ENCODE measurements around the gene KRTAP10-6.
"Not testable (repeated sequence)": the region's sequence is repeated elsewhere in the genome, so short reads cannot be mapped to it uniquely, and the experiment has no call there.

KRTAP10-6 gene

GRCh38 chr21:44558695-44559094 lies 33.6 kb downstream of the KRTAP10-6 start, which contains the start of gene KRTAP10-3:
Gene KRTAP10-3, minus strand, starts transcription at chr21:44558795. Its CDS starts 80 bp downstream, at chr21:44558715.
- H3K4me3 ChIP-seq (ENCODE audit: low read depth, low read length), result no peak within 1 kb of the TSS
- TF ChIP-seq CTCF (IDR thresholded peaks at IDR 0.05; ENCODE audit: low read depth, low read length, missing control alignments), result no peak
- no peak for DNase-seq (ENCODE audit: low read depth)

DNA sequence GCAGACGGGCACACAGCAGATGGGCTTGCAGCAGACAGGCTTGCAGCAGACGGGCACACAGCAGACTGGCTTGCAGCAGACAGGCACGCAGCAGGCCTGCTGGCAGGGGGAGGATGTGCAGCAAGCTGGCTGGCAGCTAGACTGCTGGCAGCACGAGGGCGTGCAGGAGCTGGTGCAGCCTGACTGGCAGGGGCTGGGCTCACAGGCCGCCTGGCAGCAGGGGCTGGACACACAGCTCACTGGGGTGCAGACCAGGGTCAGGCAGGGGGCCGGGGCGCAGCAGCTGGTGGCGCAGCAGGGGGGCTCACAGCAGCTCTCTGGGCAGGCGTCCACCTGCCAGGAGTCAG lies 34.0 kb downstream of the KRTAP10-6 start:
- H3K4me3 ChIP-seq (ENCODE audit: low read depth, low read length); DNase-seq (ENCODE audit: low read depth): not testable (repeated sequence)

- no peak for TF ChIP-seq CTCF (IDR thresholded peaks at IDR 0.05; ENCODE audit: low read depth, low read length, missing control alignments)
- H3K4me3 ChIP-seq (ENCODE audit: low read depth, low read length), result no peak overlapping the region
- no peak for DNase-seq (ENCODE audit: low read depth)
These were observed 34.6 kb downstream of the KRTAP10-6 start for GRCh38 chr21:44557491-44558328.

GRCh38 chr21:44556879-44557278 lies 35.4 kb downstream of the KRTAP10-6 start:
- TF ChIP-seq CTCF (IDR thresholded peaks at IDR 0.05; ENCODE audit: low read depth, low read length, missing control alignments), result no peak
- H3K4me3 ChIP-seq (ENCODE audit: low read depth, low read length), result no peak overlapping the region
- peak; percentile 2 for DNase-seq (ENCODE audit: low read depth)

DNA sequence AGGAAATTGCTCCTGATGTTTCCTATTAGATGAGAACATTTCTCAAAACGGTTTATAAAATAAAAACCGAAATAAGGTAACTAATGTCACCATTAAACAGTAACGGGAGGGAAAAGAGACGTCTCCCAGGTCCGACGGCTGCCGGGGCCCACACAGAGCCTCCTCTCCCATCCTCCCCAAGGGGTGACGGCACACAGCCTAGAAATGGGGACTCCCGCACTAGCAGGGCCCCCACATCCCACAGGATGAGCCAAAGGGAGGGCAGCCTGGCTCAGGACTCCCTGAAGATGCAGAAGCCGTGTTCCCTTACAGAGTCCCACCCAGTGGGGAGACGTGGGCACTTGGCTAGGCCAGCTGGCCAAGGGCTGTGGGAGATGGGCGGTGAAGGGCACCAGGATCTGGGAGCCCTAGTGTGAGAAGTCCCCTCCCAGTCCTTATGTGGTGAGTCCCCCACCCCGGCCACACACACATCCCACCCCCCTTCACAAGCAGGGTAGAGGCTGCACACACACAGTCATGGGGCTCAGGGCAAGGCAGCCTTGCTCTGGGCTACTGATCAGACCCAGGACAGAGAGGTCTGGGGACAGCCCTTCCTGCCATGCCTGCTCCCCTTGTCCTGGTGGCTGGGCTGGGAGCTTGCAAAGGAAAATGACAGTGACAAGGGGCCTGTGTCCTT lies 37.0 kb downstream of the KRTAP10-6 start:
- H3K4me3 ChIP-seq (ENCODE audit: low read depth, low read length), result no peak overlapping the region
- no peak for DNase-seq (ENCODE audit: low read depth)
- no peak for TF ChIP-seq CTCF (IDR thresholded peaks at IDR 0.05; ENCODE audit: low read depth, low read length, missing control alignments)

DNA sequence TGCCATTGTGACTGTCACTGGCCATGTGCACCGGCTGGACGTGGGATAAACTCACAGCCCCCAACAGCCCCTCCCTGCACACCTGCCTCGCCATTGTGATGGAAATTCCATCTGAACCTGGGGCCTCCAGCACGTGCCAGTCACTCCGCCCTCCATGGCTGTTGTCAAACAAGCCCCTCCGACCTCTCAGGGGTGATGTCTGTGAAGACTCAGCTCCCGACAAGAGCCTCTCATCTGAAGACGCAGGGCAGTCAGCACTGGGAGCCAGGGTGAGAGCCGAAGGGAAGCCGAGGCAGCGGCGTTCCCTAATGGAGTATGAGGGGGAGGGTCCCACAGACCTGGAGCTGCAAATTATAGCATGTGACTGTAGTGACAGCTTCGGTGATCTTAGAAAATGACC lies 39.6 kb downstream of the KRTAP10-6 start:
- no peak for DNase-seq (ENCODE audit: low read depth)
- TF ChIP-seq CTCF (IDR thresholded peaks at IDR 0.05; ENCODE audit: low read depth, low read length, missing control alignments), result no peak

GRCh38 chr21:44552136-44552535 lies 40.2 kb downstream of the KRTAP10-6 start:
- TF ChIP-seq CTCF (IDR thresholded peaks at IDR 0.05; ENCODE audit: low read depth, low read length, missing control alignments), result no peak
- DNase-seq (ENCODE audit: low read depth), result no peak
- no peak overlapping the region for H3K4me3 ChIP-seq (ENCODE audit: low read depth, low read length)

More for the DNA sequence above, 39.6 kb downstream of the KRTAP10-6 start:
- no peak overlapping the region for H3K4me3 ChIP-seq (ENCODE audit: low read depth, low read length)

Measured in GM12864 (cell line).